ENCODE results near the gene DENND11.

DNA sequence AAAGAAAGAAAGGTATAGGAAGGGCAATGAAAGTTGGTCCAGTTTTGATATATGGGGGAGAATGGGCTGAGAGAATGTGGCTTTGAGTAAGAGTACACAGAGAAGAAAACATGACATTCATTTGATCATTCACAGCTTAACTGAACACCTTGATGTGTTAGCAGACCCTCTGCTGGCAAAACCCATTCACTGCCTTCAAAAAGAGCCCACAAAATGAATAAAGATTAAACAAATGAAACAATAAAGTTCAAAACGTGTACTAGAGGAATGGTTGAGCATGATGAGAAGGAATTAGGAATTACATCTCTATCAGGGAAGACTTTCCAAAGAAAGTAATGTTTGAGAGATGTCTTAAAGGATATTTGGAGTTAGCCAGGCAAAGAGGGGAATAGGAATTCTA, 8.3 kb upstream of the DENND11 start:
- TF ChIP-seq TAF1 (IDR thresholded peaks at IDR 0.05; ENCODE audit: control insufficient read depth, extremely low read depth, insufficient read depth, low read length, severe bottlenecking) (no peak), FOSL1 (tag; conservative IDR thresholded peaks at IDR 0.05) (no peak), ZNF184 (CRISPR knock-in tag; IDR thresholded peaks at IDR 0.05) (no peak), EZH2 (IDR thresholded peaks at IDR 0.05; ENCODE audit: borderline replicate concordance, low read depth, low read length) (no peak), ZNF586 (CRISPR knock-in tag; conservative IDR thresholded peaks at IDR 0.05) (no peak), POLR2A (conservative IDR thresholded peaks at IDR 0.05) (no peak), NONO (IDR thresholded peaks at IDR 0.05; ENCODE audit: low read depth in 2 of 2, low read length in 1 of 2) (no peak), ZNF121 (CRISPR knock-in tag; conservative IDR thresholded peaks at IDR 0.05) (no peak)
- TF ChIP-seq, protein P1, sequence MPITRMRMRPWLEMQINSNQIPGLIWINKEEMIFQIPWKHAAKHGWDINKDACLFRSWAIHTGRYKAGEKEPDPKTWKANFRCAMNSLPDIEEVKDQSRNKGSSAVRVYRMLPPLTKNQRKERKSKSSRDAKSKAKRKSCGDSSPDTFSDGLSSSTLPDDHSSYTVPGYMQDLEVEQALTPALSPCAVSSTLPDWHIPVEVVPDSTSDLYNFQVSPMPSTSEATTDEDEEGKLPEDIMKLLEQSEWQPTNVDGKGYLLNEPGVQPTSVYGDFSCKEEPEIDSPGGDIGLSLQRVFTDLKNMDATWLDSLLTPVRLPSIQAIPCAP (CRISPR knock-in tag; IDR thresholded peaks at IDR 0.05; ENCODE audit: borderline replicate concordance) = no peak
